ENCODE measurements around the gene TMEM88.

TMEM88 gene

GRCh38 chr17:7883781-7884386, 29.0 kb downstream of the TMEM88 start:
- no peak for DNase-seq (ENCODE audit: low read depth, low spot score)
- POLR2A ChIA-PET: interaction anchor here (0.9 kb wide), 1 partner anchor 43 kb away, joined by 3 read pairs; no protein-coding TSS in a partner anchor
- TF ChIP-seq, protein P1, sequence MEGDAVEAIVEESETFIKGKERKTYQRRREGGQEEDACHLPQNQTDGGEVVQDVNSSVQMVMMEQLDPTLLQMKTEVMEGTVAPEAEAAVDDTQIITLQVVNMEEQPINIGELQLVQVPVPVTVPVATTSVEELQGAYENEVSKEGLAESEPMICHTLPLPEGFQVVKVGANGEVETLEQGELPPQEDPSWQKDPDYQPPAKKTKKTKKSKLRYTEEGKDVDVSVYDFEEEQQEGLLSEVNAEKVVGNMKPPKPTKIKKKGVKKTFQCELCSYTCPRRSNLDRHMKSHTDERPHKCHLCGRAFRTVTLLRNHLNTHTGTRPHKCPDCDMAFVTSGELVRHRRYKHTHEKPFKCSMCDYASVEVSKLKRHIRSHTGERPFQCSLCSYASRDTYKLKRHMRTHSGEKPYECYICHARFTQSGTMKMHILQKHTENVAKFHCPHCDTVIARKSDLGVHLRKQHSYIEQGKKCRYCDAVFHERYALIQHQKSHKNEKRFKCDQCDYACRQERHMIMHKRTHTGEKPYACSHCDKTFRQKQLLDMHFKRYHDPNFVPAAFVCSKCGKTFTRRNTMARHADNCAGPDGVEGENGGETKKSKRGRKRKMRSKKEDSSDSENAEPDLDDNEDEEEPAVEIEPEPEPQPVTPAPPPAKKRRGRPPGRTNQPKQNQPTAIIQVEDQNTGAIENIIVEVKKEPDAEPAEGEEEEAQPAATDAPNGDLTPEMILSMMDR (IDR thresholded peaks at IDR 0.05; ENCODE audit: insufficient read depth, low read length, missing control alignments): no peak
- peak overlapping the region; percentile 85 for H3K4me3 ChIP-seq (ENCODE audit: low read depth, low read length)
- CTCF ChIA-PET: interaction anchor here (1.0 to 1.8 kb wide), 4 partner anchors 12 to 175 kb away, joined by 3 to 4 read pairs (median 3); no protein-coding TSS in a partner anchor

DNA sequence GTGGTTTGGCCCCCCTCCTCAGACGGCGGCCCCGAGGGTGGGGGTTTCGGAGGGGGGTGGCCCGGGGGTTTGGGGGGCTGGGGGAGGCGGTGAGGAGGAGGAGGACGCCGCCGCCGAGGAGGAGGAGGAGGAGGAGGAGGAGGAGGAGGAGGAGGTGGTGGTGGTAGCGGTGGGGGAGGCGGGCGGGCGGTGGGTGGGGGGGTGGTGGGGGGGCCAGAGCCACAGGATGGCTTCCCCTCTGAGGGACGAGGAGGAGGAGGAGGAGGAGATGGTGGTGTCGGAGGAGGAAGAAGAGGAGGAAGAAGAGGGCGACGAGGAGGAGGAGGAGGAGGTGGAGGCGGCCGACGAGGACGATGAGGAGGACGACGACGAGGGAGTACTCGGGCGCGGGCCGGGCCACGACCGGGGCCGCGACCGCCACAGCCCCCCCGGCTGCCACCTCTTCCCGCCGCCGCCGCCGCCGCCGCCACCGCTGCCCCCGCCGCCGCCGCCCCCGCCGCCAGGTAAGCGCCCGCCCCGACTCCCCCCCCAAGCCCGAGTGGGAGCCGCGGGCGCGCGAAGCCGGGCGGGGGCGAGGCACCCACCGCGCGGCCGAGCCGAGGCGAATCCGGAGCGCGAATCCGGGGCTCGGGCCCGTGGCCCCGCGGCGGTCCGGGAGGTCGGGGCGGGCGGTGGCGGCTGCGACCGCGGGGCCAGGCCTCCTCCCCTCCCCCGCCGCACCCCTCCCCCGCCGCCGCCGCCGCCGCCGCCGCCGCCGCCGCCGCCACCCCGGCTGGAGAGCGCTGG, 29.9 kb downstream of the TMEM88 start:
- CTCF ChIA-PET: interaction anchor here (1.0 kb wide), 1 partner anchor 13 kb away, joined by 3 read pairs; no protein-coding TSS in a partner anchor
- H3K4me3 ChIP-seq (ENCODE audit: low read depth, low read length): peak overlapping the region; percentile 85
- TF ChIP-seq, protein P1 (IDR thresholded peaks at IDR 0.05; ENCODE audit: insufficient read depth, low read length, missing control alignments): no peak
- DNase-seq (ENCODE audit: low read depth, low spot score): no peak
- POLR2A ChIA-PET: interaction anchor here (0.9 to 1.5 kb wide), 2 partner anchors 31 to 44 kb away, joined by 3 to 5 read pairs; partner anchors contain the start of gene RNF227

GRCh38 chr17:7885367-7886226, 30.7 kb downstream of the TMEM88 start:
- TF ChIP-seq, protein P1 (IDR thresholded peaks at IDR 0.05; ENCODE audit: insufficient read depth, low read length, missing control alignments): no peak
- no peak for DNase-seq (ENCODE audit: low read depth, low spot score)
- ChIA-PET POLR2A (interaction anchor here (1.4 to 1.5 kb wide), 2 partner anchors 29 to 30 kb away, joined by 5 to 7 read pairs; partner anchors contain the start of genes NAA38 and RNF227), CTCF (interaction anchor here (1.0 to 1.4 kb wide), 5 partner anchors 12 to 98 kb away, joined by 3 to 5 read pairs (median 3); no protein-coding TSS in a partner anchor)
- peak overlapping the region; percentile 85 for H3K4me3 ChIP-seq (ENCODE audit: low read depth, low read length)

DNA sequence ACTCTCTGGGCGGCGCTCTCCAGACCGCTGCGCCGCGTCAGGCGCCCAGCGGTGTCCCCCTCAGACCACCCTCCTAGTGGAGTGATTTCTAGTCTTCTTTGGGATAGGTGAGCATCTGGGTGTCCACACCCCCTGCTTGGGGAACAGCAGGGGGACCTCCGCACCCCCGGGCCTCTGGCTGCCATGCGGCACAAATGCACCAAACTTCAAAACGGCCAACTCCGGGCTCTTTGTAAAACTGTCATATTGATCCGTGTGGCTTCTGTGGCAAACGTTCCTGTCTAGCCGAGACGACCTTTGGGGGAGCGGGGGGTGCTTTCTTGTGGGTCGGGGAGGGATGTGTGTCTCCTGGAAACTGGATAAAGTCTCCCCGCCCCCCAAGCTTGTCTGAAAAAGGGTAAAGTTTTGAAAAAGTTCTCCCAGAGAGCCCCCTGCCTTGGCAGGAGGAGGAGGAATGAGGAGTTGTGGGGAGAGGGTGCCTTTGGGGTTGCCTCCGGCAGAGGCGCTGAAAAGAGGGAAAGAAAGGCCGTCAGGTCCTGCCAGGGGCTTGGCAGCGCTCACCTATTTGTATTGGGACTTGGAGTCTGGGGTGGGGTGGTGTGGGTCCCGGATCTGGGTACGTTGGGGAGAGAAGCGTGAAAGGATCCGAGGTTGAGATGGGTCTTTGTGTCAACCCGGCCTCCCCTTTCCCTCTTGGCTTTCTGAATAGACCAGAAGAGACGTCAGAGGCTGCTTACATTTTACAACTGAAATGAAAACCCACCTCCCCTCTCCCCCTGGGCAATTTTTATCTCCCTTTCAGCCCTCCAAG, 31.6 kb downstream of the TMEM88 start:
- POLR2A ChIA-PET: interaction anchor here (1.4 to 1.5 kb wide), 2 partner anchors 29 kb away, joined by 5 to 7 read pairs; partner anchors contain the start of genes NAA38 and RNF227
- CTCF ChIA-PET: interaction anchor here (1.0 to 1.4 kb wide), 5 partner anchors 11 to 97 kb away, joined by 3 to 5 read pairs (median 3); no protein-coding TSS in a partner anchor
- peak overlapping the region; percentile 85 for H3K4me3 ChIP-seq (ENCODE audit: low read depth, low read length)
- DNase-seq (ENCODE audit: low read depth, low spot score): no peak
- TF ChIP-seq, protein P1 (IDR thresholded peaks at IDR 0.05; ENCODE audit: insufficient read depth, low read length, missing control alignments): no peak

DNA sequence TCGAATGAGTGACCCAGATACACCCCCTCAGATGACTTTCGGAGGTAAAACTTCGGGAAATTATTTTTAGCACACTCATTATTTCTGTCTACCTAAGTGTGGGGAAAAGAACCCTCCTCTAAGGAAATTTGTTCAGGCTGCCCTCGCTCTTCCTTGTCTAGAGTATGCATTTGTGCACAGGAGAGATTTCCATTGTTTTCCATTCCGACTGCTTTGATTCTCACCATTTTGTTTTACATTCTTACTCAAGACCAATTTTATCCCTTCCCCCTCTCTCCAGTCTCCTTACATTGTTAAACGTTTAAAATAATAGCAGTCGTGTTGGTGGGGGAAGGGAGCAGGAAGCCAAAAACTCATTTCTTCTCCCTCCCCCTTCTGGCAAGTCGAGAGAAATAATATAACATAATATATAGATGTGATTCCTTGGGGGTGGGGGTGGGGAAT, 32.2 kb downstream of the TMEM88 start:
- CTCF ChIA-PET: interaction anchor here (1.3 kb wide), 1 partner anchor 11 kb away, joined by 3 read pairs; no protein-coding TSS in a partner anchor
- H3K4me3 ChIP-seq (ENCODE audit: low read depth, low read length): peak overlapping the region; percentile 85
- TF ChIP-seq, protein P1 (IDR thresholded peaks at IDR 0.05; ENCODE audit: insufficient read depth, low read length, missing control alignments): no peak
- no peak for DNase-seq (ENCODE audit: low read depth, low spot score)
- POLR2A ChIA-PET: no interaction called here
